Forelimb muscle (tissue), 1 donor: ENCODE data around the gene NPIPA1. TPM values are rescaled to one million over a fixed set of nuclear protein-coding genes. Genes with fewer than 3 reads are reported as not detected.
A peak's percentile ranks its signal among the peaks of the same experiment; 100 is the strongest.
"Not testable (repeated sequence)": the region's sequence is repeated elsewhere in the genome, so short reads cannot be mapped to it uniquely, and the experiment has no call there.

Experiments used
- DNase-seq: peaks from one replicate; pipeline ENCODE4 v3.0.0-alpha.2; 2013; ENCODE audit warnings: low read depth
- polyA plus RNA-seq: library from polyadenylated mRNA; unstranded; fragments of 120-200 nt; gene quantifications from one replicate; pipeline ENCODE4 v1.2.1, GENCODE V29; 2013; ENCODE audit not compliant: insufficient read length

Gene NPIPA1
- polyA plus RNA-seq, 1 donor: 88.5 TPM

- not testable (repeated sequence) for DNase-seq
These were observed 7.0 kb upstream of the NPIPA1 start for GRCh38 chr16:14930246-14930645.

- DNase-seq: not testable (repeated sequence)
These were observed 6.3 kb upstream of the NPIPA1 start for GRCh38 chr16:14930971-14931370.

DNA sequence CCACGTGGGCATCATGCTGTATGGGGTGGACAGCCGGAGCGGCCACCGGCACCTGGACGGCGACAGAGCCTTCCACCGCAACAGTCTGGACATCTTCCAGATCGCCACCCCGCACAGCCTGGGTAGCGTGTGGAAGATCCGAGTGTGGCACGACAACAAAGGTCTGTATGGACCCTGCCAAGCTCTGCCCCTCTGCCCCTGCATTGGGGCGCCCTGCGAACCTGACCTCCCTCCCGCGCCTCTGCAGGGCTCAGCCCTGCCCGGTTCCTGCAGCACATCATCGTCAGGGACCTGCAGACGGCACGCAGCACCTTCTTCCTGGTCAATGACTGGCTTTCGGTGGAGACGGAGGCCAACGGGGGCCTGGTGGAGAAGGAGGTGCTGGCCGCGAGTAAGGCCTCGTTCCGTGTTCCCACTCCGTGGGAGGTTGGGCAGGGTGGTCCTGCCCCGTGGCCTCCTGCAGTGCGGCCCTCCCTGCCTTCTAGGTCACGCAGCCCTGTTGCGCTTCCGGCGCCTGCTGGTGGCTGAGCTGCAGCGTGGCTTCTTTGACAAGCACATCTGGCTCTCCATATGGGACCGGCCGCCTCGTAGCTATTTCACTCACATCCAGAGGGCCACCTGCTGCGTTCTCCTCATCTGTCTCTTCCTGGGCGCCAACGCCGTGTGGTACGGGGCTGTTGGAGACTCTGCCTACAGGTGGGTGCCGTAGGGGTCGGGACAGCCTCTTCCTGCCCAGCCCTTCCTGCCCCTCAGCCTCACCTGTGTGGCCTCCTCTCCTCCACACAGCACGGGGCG, 4.5 kb upstream of the NPIPA1 start:
- not testable (repeated sequence) for DNase-seq

DNA sequence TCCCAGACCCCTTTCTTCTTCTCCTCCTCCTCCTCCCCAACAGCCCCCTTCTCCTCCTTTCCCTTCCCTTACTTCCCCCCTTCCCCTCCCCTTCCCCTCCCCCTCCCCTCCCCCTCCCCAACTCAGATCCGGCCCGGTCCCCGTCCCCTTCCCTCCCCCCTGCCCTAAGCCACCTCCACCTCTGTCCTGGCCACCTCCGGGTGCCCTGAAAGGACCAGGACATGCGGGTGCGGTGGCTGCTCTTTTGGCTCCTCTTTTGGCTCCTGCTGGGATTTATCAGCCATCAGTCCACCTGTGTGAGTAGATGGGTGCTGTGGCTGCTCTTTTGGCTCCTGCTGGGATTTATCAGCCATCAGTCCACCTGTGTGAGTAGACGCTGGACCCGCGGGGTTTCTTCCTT, 751 bp downstream of the NPIPA1 start:
- not testable (repeated sequence) for DNase-seq

DNA sequence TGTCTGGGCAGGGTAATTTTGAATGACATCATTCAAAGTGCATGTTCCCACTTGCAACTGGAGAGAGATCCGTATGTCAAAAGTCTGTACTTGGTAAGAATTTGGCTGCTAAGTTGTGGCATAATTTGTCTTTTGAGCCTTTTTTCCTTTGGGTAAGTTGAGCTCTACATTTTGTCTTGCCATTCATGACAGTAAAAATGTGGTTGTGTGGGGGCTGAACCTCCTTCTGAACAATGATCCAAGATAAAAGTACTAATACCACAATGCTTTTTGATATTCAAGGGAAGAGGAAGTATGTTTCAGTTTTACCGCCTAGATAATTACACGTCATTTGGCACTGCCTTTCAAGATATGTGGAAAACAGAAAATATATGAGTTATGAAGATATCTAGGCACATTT, 5.4 kb downstream of the NPIPA1 start:
- not testable (repeated sequence) for DNase-seq

- no peak for DNase-seq
These were observed 18.4 kb downstream of the NPIPA1 start for GRCh38 chr16:14955546-14956231.

DNA sequence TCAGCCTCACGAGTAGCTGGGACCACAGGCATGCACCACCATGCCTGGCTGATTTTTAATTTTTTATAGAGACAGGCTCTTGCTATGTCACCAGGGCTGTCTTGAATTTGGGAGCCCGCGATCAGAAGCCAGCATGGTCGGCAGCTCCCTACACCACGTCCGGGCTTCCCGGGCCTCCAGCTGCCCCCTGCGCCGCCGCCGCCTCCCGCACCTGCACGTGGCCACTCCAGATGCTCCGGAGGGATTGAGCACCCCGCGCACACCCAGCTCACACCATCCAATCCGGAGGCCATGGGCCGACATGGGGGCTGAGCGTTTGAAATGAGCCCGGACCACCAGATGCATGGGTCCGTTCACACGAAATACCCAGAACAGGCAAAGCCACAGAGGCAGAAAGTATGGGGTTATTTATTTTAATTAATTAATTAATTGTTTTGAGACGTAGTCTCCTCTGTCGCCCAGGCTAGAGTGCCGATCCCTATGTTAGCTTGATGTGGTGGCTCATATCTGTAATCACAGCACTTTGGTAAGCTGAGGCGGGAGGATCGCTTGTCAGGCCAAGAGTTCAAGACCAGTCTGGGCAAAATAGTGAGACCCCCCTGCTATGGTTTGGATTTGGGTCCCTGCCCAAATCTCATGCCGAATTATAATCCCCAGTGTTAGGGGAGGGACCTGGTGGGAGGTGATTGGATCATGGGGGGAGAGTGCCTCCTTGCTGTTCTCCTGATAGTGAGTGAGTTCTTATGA, 20.5 kb downstream of the NPIPA1 start:
- no peak for DNase-seq

DNA sequence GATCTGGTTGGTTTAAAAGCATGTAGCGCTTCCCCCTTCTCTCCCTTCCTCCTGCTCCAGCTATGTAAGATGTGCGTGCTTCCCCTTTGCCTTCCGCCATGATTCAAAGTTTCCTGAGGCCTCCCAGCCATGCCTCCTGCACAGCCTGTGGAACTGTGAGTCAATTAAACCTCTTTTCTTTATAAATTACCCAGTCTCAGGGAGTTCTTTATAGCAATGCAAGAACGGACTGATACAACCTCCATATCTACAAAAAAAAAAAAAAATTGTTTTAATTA, 21.0 kb downstream of the NPIPA1 start:
- DNase-seq: no peak

DNA sequence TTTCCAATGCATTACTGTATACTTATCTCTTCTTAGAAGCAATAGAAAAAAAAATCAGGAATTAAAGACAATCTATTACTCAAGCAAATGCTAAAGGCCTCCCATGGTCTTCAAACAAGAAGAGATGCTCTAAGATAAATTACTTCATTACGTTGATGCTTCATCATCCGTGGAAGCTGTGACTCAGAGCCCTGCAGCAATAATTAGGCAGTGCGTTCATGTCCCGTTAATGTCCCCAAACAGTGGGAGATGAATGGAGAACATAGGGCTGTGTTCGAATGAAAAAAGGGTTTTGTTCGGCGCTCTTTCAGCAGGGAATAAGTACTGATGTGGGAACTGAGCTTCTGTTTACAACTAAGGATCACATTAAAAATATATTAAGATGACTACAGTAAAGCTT, 21.7 kb downstream of the NPIPA1 start:
- no peak for DNase-seq

DNA sequence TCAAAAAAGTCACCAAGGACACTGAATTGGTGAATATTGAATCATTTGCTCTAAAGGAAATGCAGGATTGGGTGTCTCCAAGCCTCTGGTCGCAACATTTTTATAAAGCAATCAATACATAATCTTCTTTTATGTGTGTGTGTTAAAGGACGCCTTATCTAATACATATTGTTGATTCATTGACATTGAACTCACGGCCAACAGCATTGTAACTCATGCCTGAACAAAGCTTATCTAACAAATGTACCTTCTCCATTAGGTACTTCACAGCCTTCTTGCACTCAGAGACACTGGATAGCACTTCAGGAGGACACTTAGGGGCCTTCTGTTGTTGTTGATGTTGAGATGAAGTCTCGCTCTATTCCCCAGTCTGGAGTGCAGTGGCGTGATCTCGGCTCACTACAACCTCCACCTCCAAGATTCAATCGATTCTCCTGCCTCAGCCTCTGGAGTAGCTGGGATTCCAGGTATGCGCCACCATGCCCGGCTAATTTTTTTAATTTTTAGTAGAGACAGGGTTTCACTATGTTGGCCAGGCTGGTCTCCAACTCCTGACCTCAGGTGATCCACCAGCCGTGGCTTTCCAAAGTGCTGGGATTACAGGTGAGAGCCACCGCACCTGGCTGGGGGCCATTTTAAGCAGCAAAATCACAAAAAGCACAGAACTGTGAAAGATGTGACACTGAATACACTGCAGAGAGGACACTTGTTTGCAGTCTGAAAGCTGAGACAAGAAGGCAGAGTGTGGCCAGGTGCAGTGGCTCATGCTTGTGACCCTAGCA, 24.4 kb downstream of the NPIPA1 start:
- DNase-seq: no peak

DNA sequence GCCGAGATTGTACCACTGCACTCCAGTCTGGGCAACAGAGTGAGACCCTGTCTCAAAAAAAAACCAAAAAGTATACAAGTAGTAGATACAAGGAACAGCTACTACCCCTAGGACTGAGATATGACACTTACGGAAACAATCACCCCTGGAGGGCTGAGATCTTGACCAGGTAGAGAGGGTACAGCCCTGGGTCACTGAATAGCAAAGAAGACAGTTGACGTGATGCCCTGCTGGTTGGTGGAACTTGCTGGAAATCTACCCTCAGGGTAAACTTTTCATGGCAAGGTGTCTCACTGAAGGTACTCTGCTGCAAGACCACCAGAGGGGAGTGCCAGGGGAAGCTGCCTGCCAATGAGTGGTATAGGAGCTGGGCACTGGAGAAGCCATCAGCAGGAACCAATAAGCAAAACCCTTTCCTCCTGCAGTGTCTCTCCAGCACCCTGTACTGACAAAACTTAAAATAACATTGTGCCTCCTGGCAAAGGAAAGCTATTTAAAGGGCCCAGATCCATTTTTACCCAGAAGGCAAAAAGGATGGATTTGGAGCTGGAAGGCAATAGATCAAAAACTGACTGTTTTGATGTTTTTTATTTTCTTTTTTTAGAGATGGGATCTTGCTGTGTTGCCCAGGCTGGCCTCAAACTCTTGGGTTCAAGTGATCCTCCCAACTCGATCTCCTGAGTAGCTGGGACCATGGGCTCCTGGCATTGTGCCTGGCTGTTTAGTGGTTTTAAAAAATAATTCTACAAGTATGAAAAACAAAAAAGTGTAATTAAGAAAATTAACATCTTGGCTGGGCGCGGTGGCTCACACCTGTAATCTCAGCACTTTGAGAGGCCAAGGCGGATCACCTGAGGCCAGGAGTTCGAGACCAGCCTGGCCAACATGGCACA, 26.3 kb downstream of the NPIPA1 start:
- no peak for DNase-seq

GRCh38 chr16:14965328-14965727, 28.1 kb downstream of the NPIPA1 start:
- no peak for DNase-seq

DNA sequence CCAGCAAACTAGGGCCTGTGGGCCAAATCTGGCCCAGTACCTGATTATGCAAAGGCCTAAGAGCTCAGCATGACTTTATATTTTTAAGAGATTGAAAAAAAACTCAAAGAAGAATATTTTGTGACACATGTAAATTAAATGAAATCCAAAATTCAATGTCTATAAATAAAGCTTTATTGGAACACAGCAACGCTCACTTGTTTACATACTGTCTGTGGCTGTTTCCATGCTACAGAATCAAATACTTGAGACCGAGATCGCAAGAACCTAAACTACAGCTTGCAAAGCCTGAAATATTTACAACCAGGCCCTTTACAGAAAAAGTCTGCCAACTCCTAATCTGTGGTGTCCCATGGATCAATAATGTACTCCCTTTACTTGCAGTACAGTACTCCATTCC, 32.6 kb downstream of the NPIPA1 start:
- DNase-seq: not testable (repeated sequence)

DNA sequence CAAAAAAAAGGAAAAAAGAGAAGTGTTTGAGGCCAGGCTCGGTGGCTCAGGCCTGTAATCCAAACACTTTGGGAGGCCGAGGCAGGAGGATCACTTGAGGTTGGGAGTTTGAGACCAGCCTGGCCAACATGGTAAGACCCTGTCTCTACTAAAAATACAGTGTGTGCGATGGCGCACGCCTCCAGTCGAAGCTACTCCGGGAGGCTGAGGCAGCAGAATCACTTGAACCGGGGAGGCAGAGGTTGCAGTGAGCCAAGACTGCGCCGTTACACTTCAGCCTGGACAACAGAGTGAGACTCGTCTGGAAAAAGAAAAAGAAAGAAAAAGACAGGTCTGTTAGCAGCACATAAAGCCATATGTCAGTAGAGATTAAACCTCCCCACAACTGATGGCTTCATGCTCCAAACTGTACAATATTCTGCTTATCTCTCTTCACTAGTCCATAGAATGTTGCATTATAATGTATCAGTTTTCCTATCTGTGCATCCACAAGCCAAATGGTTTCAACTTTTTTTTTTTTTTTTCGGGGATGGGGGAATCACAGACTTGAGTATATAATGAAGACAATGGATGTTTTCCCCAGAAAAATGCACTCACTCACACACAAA, 34.5 kb downstream of the NPIPA1 start:
- not testable (repeated sequence) for DNase-seq

GRCh38 chr16:14973785-14974322, 36.6 kb downstream of the NPIPA1 start:
- not testable (repeated sequence) for DNase-seq

DNA sequence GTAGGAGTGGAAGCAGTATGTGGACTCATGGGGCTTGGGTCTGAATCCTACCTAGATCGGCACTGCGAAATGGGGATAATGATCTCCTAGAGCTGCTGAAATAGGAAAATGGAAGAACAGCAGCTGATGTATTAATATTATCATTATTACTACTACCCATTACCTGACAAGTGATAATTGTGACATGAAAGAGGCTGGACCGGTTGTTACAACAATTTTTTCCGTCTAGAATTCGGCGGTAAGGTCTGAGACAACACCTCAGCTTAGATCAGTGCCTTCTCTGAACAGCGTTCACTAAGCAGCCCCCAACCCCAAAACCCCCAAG, 37.0 kb downstream of the NPIPA1 start:
- not testable (repeated sequence) for DNase-seq

DNA sequence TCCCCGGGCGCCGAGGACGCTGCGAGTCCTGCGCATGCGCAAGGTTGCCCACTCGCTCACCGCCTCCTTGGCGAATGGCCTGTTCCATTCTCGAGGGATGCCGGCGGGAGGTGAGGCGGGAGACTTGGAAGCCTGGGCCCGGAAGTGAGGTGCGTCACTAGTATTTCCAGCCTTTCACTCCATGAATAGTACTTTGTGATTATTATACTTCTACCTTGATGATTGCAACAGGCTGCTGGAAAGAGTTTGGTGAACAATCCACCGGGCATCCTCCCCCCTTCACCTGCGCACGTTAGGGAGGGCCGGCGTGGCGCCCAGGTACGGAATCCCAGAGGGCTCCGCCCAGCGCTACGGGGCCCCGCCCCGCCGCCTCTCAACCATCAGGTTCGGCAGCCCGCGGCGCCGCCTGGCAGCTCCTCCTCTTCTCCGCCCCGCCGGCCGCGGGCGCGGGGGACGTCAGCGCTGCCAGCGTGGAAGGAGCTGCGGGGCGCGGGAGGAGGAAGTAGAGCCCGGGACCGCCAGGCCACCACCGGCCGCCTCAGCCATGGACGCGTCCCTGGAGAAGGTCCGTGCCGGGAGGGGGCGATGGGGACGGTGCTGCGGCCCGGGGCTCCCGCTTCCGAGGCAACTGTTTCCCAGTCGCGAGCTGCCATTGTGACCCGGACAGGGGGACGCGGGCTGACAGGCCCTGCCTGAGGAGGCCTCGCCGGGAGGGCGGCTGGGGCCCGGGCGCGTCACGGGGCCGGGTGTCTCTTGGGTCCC, 37.6 kb downstream of the NPIPA1 start, which contains the start of gene PDXDC1:
Gene PDXDC1 (plus strand): TSS at position 371 of the 762 bp plus-strand sequence. CDS start 174 bp downstream, at position 545.
- DNase-seq: peak; percentile 45

DNA sequence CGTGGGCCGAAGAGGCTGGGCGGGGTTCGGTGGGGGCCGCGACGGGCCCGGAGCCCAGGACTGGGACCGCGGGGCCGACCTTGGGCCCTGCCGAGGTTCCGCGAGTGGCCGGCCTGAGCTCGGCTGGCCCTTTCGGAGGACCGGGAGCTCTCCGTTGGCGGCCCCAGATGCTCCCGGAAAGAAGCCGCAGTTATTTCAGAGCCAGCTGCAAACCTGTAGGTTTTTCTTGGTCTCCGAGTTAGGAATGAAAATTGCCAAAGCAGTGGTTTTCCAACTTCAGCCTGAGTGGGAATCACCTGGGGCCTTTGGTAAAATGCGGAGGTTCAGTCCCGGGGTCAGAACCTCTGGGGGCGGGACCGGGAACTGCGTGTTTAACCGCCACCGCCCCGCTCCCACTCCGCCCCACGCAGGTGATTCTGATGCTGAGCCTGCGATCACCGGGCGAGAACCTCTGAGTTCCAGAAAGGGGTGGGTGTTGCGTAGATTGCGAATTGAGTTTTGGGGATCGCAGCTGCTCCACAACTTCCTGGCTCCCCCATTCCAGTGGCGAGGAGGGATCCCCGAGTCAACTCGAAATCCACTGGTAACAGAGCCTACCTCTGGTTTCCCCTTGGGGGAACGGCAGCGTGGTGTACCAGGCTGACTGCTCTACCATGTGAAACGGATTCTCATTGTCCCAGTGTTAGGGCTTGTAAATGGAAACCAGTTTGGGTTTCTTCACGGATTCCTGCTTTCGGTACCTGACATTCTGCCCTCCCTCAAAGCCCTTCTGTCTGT, 38.4 kb downstream of the NPIPA1 start:
- not testable (repeated sequence) for DNase-seq
